Measurements from ENCODE around the gene INIP.

INIP gene

DNA sequence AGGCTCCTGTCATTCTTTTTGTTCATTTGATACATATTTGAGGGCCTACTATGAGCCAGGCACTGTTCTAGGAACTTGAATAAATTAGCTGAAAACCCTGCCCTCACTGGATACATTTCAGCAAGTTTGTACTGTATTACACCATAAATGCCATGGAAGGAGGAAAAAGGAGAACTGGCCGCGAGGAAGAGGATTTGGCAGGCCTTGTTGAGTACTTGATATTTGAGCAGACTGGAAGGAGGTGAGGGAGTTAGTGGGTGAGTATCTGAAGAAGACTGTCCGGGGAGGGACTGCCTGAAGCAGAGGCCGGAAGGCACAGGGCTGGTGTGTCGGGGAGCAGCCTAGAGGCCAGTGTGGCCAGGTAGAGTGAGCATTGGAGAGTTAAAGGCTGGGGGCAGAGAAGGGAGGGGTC, 37.1 kb upstream of the INIP start:
- no peak for TF ChIP-seq TEAD4 (IDR thresholded peaks at IDR 0.05)
- TF ChIP-seq CREB1 (IDR thresholded peaks at IDR 0.05; ENCODE audit: low read depth), result no peak
- TF ChIP-seq TAF1 (IDR thresholded peaks at IDR 0.05; ENCODE audit: low read depth), result no peak
- no peak for TF ChIP-seq EGR1 (IDR thresholded peaks at IDR 0.05)
- TF ChIP-seq, protein P1, sequence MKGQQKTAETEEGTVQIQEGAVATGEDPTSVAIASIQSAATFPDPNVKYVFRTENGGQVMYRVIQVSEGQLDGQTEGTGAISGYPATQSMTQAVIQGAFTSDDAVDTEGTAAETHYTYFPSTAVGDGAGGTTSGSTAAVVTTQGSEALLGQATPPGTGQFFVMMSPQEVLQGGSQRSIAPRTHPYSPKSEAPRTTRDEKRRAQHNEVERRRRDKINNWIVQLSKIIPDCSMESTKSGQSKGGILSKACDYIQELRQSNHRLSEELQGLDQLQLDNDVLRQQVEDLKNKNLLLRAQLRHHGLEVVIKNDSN (IDR thresholded peaks at IDR 0.05), result no peak
- TF ChIP-seq, protein P2, sequence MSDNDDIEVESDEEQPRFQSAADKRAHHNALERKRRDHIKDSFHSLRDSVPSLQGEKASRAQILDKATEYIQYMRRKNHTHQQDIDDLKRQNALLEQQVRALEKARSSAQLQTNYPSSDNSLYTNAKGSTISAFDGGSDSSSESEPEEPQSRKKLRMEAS (IDR thresholded peaks at IDR 0.05), result no peak
- TF ChIP-seq YY1 (IDR thresholded peaks at IDR 0.05; ENCODE audit: low read depth), result no peak
- TF ChIP-seq FOXM1 (IDR thresholded peaks at IDR 0.05; ENCODE audit: borderline replicate concordance, low read depth), result no peak

DNA sequence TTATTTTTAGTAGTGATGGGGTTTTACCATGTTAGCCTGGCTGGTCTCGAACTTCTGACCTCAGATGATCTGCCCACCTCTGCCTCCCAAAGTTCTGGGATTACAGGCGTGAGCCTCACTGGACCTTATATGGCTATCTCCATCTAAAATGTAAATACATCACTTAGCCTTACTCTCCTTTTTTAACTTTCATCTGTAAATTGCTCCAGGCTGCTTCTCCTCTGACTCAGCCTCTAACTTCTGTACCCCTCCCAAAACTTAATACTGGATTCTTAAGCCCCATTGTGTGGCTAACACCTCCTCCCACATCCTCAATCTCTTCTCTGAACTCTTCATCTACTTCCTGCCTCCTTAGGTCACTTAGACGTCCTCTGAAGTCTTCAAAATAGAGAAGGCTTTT, 36.7 kb upstream of the INIP start:
- no peak for TF ChIP-seq EGR1 (IDR thresholded peaks at IDR 0.05)
- TF ChIP-seq CREB1 (IDR thresholded peaks at IDR 0.05; ENCODE audit: low read depth), result no peak
- no peak for TF ChIP-seq TCF12 (IDR thresholded peaks at IDR 0.05; ENCODE audit: low read depth)
- TF ChIP-seq TAF1 (IDR thresholded peaks at IDR 0.05; ENCODE audit: low read depth), result no peak

DNA sequence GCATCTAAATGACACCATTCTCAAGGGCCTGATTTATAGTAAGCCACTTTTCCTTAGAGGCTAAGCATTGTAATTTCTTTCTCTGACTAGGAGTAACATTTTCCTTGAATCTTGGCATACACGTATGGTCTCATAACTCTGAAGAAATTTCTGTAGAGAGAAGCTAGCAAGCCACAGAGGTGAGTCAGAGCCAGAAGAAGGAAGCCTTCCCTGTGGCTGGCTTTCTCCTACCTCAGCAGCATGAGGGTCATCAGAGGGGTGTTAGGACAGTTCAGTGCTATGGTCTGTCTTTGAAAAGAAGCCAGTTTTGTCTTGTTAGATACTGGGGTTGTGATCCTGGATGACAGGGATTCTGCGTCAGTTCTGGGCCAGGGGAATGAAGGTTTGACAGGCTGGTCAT, 35.8 kb upstream of the INIP start:
- TF ChIP-seq CREB1 (IDR thresholded peaks at IDR 0.05; ENCODE audit: low read depth), result no peak
- TF ChIP-seq, protein P2 (IDR thresholded peaks at IDR 0.05), result no peak
- no peak for TF ChIP-seq RAD21 (IDR thresholded peaks at IDR 0.05; ENCODE audit: low read depth)
- no peak for TF ChIP-seq TAF1 (IDR thresholded peaks at IDR 0.05; ENCODE audit: low read depth)
- TF ChIP-seq, protein P1 (IDR thresholded peaks at IDR 0.05), result no peak
- no peak for TF ChIP-seq TEAD4 (IDR thresholded peaks at IDR 0.05)
- TF ChIP-seq EP300 (IDR thresholded peaks at IDR 0.05; ENCODE audit: borderline replicate concordance), result no peak
- no peak for TF ChIP-seq CEBPB (IDR thresholded peaks at IDR 0.05)
- TF ChIP-seq, protein P3, sequence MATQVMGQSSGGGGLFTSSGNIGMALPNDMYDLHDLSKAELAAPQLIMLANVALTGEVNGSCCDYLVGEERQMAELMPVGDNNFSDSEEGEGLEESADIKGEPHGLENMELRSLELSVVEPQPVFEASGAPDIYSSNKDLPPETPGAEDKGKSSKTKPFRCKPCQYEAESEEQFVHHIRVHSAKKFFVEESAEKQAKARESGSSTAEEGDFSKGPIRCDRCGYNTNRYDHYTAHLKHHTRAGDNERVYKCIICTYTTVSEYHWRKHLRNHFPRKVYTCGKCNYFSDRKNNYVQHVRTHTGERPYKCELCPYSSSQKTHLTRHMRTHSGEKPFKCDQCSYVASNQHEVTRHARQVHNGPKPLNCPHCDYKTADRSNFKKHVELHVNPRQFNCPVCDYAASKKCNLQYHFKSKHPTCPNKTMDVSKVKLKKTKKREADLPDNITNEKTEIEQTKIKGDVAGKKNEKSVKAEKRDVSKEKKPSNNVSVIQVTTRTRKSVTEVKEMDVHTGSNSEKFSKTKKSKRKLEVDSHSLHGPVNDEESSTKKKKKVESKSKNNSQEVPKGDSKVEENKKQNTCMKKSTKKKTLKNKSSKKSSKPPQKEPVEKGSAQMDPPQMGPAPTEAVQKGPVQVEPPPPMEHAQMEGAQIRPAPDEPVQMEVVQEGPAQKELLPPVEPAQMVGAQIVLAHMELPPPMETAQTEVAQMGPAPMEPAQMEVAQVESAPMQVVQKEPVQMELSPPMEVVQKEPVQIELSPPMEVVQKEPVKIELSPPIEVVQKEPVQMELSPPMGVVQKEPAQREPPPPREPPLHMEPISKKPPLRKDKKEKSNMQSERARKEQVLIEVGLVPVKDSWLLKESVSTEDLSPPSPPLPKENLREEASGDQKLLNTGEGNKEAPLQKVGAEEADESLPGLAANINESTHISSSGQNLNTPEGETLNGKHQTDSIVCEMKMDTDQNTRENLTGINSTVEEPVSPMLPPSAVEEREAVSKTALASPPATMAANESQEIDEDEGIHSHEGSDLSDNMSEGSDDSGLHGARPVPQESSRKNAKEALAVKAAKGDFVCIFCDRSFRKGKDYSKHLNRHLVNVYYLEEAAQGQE (IDR thresholded peaks at IDR 0.05; ENCODE audit: low read depth), result no peak
- no peak for TF ChIP-seq YY1 (IDR thresholded peaks at IDR 0.05; ENCODE audit: low read depth)
- no peak for TF ChIP-seq NFIC (IDR thresholded peaks at IDR 0.05)
- no peak for TF ChIP-seq EGR1 (IDR thresholded peaks at IDR 0.05)
- TF ChIP-seq FOXM1 (IDR thresholded peaks at IDR 0.05; ENCODE audit: borderline replicate concordance, low read depth), result no peak
- TF ChIP-seq ZBTB7A (IDR thresholded peaks at IDR 0.05; ENCODE audit: low read depth), result no peak
- TF ChIP-seq TCF12 (IDR thresholded peaks at IDR 0.05; ENCODE audit: low read depth), result no peak

DNA sequence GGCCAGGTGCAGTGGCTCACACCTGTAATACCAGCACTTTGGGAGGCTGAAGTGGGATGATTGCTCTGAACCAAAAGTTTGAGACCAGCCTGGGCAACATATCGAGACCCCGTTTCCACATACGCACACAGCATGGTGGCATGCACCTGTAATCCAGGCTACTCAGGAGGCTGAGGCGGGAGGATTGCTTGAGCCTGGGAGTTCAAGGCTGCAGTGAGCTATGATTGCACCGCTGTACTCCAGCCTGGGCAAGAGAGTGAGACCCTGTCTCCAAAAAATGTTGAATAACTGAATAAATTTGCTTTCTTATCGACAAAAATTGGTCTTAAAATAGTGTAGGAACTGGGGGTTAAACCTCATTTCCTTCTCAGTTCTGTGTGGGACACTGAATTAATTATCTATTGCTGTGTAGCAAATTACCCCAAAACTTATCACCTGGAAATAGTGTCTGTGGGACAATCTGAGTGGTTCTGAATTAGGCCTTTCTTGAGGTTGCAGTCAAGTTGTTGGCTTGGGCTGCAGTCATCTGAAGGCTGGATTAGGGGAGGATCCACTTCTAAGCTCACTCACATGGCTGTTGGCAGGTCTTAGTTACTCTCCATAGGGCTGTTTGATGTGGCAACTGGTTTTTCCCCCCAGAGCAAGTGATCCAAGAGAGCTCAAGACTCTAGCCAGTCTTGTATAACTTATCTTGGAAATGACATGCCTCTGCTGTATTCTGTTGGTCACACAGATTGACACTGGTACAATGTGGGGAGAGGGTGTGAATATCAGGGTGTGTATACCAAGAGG, 34.6 kb upstream of the INIP start:
- TF ChIP-seq, protein P1 (IDR thresholded peaks at IDR 0.05), result no peak
- TF ChIP-seq FOXM1 (IDR thresholded peaks at IDR 0.05; ENCODE audit: borderline replicate concordance, low read depth) (no peak), TAF1 (IDR thresholded peaks at IDR 0.05; ENCODE audit: low read depth) (no peak), CEBPB (IDR thresholded peaks at IDR 0.05) (no peak), RAD21 (IDR thresholded peaks at IDR 0.05; ENCODE audit: low read depth) (no peak), TCF12 (IDR thresholded peaks at IDR 0.05; ENCODE audit: low read depth) (no peak), EP300 (IDR thresholded peaks at IDR 0.05; ENCODE audit: borderline replicate concordance) (no peak), EGR1 (IDR thresholded peaks at IDR 0.05) (no peak), TEAD4 (IDR thresholded peaks at IDR 0.05) (no peak), CREB1 (IDR thresholded peaks at IDR 0.05; ENCODE audit: low read depth) (no peak), YY1 (IDR thresholded peaks at IDR 0.05; ENCODE audit: low read depth) (no peak), ZBTB7A (IDR thresholded peaks at IDR 0.05; ENCODE audit: low read depth) (no peak), NFIC (IDR thresholded peaks at IDR 0.05) (no peak)
- TF ChIP-seq, protein P3 (IDR thresholded peaks at IDR 0.05; ENCODE audit: low read depth), result no peak
- TF ChIP-seq, protein P2 (IDR thresholded peaks at IDR 0.05), result no peak

All from Ishikawa (cell line).